ENCODE results near the gene DPP6.

DNA sequence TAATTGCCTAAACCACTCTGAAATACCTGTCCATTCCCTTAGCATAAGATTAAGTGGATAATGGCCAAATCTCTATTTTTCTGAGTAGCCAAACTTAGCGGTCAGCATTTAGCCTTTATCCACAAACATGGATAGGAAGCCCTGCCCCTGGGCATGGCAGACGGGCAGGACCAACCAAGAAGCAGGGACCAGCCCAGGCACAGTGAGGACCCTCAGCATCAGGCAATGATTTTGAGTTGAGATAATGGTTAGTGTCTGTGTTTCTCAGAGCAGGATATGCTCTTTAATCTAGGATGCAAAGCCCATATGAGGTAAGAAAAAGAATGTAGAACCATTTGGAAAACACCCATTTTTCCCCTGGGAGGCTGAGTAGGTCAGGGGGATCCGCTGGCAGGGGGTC, 131.7 kb downstream of the DPP6 start:
- TF ChIP-seq, protein P1, sequence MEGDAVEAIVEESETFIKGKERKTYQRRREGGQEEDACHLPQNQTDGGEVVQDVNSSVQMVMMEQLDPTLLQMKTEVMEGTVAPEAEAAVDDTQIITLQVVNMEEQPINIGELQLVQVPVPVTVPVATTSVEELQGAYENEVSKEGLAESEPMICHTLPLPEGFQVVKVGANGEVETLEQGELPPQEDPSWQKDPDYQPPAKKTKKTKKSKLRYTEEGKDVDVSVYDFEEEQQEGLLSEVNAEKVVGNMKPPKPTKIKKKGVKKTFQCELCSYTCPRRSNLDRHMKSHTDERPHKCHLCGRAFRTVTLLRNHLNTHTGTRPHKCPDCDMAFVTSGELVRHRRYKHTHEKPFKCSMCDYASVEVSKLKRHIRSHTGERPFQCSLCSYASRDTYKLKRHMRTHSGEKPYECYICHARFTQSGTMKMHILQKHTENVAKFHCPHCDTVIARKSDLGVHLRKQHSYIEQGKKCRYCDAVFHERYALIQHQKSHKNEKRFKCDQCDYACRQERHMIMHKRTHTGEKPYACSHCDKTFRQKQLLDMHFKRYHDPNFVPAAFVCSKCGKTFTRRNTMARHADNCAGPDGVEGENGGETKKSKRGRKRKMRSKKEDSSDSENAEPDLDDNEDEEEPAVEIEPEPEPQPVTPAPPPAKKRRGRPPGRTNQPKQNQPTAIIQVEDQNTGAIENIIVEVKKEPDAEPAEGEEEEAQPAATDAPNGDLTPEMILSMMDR (IDR thresholded peaks at IDR 0.05), result no peak
- no peak for TF ChIP-seq POLR2A (IDR thresholded peaks at IDR 0.05)
